ENCODE data around the gene SLC16A10.

The SLC16A10 gene

GRCh38 chr6:111207141-111207858 is 120.0 kb downstream of the SLC16A10 start:
- TF ChIP-seq, protein P1, sequence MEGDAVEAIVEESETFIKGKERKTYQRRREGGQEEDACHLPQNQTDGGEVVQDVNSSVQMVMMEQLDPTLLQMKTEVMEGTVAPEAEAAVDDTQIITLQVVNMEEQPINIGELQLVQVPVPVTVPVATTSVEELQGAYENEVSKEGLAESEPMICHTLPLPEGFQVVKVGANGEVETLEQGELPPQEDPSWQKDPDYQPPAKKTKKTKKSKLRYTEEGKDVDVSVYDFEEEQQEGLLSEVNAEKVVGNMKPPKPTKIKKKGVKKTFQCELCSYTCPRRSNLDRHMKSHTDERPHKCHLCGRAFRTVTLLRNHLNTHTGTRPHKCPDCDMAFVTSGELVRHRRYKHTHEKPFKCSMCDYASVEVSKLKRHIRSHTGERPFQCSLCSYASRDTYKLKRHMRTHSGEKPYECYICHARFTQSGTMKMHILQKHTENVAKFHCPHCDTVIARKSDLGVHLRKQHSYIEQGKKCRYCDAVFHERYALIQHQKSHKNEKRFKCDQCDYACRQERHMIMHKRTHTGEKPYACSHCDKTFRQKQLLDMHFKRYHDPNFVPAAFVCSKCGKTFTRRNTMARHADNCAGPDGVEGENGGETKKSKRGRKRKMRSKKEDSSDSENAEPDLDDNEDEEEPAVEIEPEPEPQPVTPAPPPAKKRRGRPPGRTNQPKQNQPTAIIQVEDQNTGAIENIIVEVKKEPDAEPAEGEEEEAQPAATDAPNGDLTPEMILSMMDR (IDR thresholded peaks at IDR 0.05; ENCODE audit: insufficient read depth, low read depth, low read length, missing control alignments): no peak
- DNase-seq (ENCODE audit: low read depth): no peak
- H3K4me3 ChIP-seq (ENCODE audit: low read depth, low read length): no peak overlapping the region

DNA sequence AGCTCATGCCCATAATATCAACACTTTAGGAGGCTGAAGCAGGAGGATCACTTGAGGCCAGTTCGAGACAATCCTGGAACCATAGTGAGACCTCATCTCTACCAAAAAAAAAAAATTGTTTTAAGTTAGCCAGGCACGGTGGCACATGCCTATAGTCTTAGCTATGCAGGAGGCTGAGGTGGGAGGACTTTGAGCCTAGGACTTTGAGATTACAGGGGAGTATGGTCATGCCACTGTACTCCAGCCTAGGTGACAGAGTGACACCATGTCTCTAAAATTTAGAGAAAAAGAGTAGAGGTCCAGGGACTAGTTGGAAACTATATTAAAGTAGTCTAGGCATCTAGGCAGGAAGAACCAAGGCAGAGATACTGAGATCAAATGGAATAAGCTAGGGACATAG is 121.6 kb downstream of the SLC16A10 start:
- TF ChIP-seq, protein P1 (IDR thresholded peaks at IDR 0.05; ENCODE audit: insufficient read depth, low read depth, low read length, missing control alignments): no peak
- no peak for DNase-seq (ENCODE audit: low read depth)
- no peak overlapping the region for H3K4me3 ChIP-seq (ENCODE audit: low read depth, low read length)

DNA sequence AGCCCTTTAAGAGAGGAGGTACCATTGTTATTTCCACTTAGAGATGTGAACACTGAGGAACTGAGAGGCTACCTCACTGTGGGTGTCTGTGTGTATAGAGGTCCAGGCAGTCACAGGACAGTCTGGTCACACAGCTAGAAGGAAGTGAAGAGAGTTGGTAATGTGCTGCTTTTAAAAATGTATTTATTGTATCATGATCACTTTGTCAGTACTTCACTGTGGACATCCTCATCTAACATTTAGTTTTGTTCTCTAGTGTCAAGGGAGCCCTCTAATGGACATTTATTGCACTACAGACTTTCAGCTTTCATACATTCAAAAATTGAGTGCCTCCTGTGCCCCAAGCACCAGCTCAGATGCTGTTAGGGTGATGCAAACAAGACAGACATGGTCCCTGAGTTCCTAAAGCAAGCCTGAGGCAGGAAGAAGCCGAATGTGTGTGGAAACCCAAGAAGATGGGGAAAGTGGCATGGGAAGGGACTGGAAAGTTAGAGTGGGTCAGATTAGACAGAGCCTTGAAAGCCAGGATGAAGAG is 123.0 kb downstream of the SLC16A10 start:
- DNase-seq (ENCODE audit: low read depth): peak; percentile 71
- H3K4me3 ChIP-seq (ENCODE audit: low read depth, low read length): no peak overlapping the region
- TF ChIP-seq, protein P1 (IDR thresholded peaks at IDR 0.05; ENCODE audit: insufficient read depth, low read depth, low read length, missing control alignments): peak; percentile 68

DNA sequence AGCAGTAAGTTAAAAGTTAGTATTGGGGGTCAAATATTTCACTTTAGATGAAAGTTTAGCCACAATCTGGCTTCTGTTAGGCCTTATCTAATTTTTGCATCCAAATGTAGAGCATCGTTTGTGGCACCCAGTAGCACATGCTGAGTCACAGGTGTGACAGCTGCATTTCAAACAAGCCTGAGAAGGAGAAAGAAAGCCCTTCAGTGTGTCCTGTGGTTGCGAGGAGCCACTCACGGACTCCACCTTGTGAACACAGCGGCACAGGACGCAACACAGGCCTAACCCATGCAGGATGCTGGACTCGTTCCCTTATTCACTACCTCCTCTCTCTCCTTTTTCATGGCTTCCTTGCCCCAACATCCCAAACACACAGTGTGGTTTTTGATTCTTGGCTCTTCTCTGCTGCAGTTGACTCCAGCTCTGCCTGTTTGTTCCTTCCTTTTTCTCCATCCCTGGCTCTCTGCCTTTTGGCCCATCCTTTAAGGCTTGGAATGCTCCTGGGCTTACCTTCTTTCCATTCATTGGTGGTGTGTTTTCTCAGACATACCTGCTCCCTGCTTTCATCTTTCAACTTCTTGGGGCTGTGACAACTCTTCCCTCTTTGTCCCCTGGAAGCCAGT is 124.2 kb downstream of the SLC16A10 start:
- DNase-seq (ENCODE audit: low read depth): no peak
- TF ChIP-seq, protein P1 (IDR thresholded peaks at IDR 0.05; ENCODE audit: insufficient read depth, low read depth, low read length, missing control alignments): no peak
- no peak overlapping the region for H3K4me3 ChIP-seq (ENCODE audit: low read depth, low read length)

DNA sequence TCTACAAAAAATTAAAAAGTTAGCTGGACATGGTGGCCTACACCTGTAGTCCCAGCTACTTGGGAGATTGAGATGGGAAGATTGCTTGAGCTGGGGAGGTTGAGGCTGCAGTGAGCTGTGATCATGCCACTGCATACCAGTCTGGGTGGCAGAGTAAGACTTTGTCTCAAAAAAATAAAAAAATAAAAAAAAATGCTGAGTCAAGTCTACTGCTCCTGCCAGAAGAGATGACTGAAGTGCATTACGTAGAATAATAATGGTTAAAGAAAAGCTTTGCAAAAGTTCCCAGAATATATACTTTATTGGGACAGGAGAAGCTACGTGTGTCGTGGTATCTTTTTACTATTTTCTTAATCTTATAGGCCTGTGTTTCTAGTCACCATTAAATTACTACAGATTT is 125.3 kb downstream of the SLC16A10 start:
- H3K4me3 ChIP-seq (ENCODE audit: low read depth, low read length): no peak overlapping the region
- TF ChIP-seq, protein P1 (IDR thresholded peaks at IDR 0.05; ENCODE audit: insufficient read depth, low read depth, low read length, missing control alignments): no peak
- DNase-seq (ENCODE audit: low read depth): no peak

DNA sequence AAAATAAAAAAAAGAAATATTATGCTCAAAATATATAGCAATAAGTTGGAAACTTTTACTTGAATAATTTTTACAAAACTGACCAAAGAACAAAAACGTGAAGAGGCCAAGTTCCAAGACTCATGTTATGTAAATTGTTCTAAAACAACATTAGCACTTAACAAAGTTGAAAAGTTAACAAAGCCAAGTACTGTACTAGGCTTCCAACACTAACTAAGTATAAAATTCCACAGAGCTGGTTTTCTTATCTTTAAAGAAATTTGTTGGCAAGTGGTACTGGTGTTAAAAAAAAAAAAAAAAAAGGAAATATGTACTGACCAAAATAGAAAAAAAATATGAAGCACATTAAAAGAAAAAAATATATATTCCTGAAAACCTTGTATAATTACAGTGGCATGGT is 127.8 kb downstream of the SLC16A10 start:
- TF ChIP-seq, protein P1 (IDR thresholded peaks at IDR 0.05; ENCODE audit: insufficient read depth, low read depth, low read length, missing control alignments): no peak
- no peak for DNase-seq (ENCODE audit: low read depth)
- no peak overlapping the region for H3K4me3 ChIP-seq (ENCODE audit: low read depth, low read length)
